ENCODE results near the gene NDUFA13. TPM values are rescaled to one million over a fixed set of nuclear protein-coding genes. Genes with fewer than 3 reads are reported as not detected.

Gene NDUFA13
- total RNA-seq, 1 donor: 68.8 TPM

GRCh38 chr19:19553670-19554069 is 37.6 kb downstream of the NDUFA13 start:
- no peaks in the 10 kb centered on the region for H3K27me3 ChIP-seq (ENCODE audit: insufficient read depth, low read length)
- no peak overlapping the region for H3K4me3 ChIP-seq (ENCODE audit: low read length)
- H3K9me3 ChIP-seq (ENCODE audit: low read depth, low read length): no peaks in the 10 kb centered on the region
- no peaks in the 10 kb centered on the region for H3K4me1 ChIP-seq (ENCODE audit: insufficient read depth, low read length)

DNA sequence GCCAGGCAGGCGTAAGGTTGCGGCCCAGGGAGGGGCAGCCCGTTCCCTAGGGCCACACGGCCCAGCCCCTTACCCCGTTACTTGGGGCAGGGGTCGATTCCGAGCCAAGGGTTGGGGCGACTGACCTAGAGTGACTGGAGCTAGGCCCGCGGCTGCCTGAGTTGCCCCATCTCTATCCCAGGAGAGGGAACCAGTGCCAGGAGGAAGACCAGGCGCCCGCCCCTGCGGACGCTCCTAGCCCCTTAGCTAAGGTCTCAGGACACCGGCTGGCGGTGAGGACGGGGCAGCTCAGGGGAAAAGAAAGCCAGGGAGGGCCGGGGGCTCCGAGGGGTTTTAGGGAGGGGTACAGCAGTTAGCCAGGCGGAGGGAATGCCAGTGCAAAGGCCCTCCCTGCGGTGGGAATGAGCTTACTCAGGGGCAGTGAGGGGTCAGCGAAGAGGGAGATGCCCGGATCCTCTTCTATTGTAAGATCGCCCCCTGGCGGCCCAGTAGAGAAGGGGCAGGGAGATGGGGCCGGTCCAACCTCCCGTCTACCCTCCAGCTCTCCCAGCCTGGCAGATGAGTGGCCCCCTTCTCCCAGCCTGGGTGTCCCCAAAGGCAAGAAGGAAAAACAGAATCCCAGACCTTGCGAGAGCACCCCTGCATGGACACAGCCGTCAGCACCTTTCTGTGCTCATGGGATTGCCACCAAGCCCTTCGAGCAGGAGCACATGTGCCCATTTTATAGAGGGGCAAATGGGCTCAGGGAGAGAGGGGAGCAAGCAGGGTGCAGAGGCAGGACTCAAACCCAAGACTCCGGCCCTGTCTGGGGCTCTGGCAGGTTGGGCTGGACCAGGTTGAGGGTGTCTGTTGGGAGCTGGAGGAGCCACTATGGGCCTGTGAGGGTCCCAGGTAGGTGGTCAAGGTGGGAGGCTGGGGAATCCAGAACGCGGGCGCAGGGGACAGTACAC is 38.3 kb downstream of the NDUFA13 start:
- Histone ChIP-seq H3K27me3 (ENCODE audit: insufficient read depth, low read length) (no peaks in the 10 kb centered on the region), H3K4me1 (ENCODE audit: insufficient read depth, low read length) (no peaks in the 10 kb centered on the region), H3K4me3 (ENCODE audit: low read length) (no peak overlapping the region), H3K9me3 (ENCODE audit: low read depth, low read length) (no peaks in the 10 kb centered on the region)

DNA sequence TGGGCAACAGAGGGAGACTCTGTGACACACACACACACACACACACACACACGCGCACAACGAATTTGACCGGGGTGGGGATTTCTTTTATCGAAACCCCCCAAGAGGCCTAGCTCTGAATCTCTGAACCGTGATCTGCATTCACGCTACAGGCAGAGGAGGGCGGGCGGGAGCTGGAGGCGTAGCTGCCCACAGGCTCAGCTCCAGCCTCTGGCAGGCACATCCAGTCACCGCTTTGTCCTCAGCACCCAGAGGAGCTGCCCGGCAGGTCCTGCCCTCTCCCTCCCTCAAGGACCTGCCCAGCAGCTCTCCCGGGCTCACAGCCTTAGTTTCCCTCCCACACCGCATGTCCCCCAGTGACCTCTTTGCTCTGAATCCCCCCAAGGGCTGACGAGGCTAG is 42.0 kb downstream of the NDUFA13 start:
- Histone ChIP-seq H3K27me3 (ENCODE audit: insufficient read depth, low read length) (no peaks in the 10 kb centered on the region), H3K9me3 (ENCODE audit: low read depth, low read length) (no peaks in the 10 kb centered on the region), H3K4me3 (ENCODE audit: low read length) (no peak overlapping the region), H3K4me1 (ENCODE audit: insufficient read depth, low read length) (no peaks in the 10 kb centered on the region)

DNA sequence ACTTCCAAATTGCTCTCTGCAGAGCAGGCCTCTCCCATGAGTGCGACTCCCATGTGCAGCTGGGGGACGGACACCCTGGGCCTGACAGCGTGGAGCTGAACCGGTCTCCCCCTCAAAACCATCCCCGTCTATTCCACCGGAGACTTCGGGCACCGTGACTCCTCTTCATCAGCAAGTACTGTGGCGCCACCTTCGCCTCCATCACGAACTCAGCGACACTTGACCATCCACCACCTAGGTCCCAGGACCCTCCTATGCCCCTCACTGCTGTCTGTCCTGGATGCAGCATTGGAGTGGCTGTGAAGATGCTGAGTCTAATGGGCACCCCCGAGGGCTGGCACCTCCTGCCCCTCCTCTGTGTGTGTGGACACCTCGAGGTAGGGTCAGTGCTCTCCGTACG is 42.6 kb downstream of the NDUFA13 start:
- Histone ChIP-seq H3K27me3 (ENCODE audit: insufficient read depth, low read length) (no peaks in the 10 kb centered on the region), H3K4me3 (ENCODE audit: low read length) (no peak overlapping the region), H3K9me3 (ENCODE audit: low read depth, low read length) (no peaks in the 10 kb centered on the region), H3K4me1 (ENCODE audit: insufficient read depth, low read length) (no peaks in the 10 kb centered on the region)

DNA sequence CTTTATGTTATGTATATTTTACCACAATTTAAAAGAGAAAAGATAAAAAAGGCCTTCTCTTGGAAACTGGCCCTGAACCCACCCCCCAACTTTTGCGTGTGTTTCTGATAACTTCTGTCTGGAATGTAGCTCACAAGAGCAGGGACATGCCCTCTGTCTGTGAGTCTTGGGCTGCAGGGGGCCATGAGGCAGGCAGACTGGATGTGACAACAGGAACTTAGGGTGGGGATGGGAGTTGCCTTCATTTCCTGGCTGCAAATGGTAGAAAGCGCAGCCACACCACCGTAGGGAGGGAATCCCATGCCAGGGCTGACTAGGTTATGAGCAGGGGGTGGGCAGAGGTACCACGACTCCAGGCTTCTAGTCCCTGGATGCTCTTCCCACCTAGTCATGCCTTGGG is 43.9 kb downstream of the NDUFA13 start:
- no peaks in the 10 kb centered on the region for H3K9me3 ChIP-seq (ENCODE audit: low read depth, low read length)
- no peak overlapping the region for H3K4me3 ChIP-seq (ENCODE audit: low read length)
- H3K4me1 ChIP-seq (ENCODE audit: insufficient read depth, low read length): no peaks in the 10 kb centered on the region
- H3K27me3 ChIP-seq (ENCODE audit: insufficient read depth, low read length): no peaks in the 10 kb centered on the region

DNA sequence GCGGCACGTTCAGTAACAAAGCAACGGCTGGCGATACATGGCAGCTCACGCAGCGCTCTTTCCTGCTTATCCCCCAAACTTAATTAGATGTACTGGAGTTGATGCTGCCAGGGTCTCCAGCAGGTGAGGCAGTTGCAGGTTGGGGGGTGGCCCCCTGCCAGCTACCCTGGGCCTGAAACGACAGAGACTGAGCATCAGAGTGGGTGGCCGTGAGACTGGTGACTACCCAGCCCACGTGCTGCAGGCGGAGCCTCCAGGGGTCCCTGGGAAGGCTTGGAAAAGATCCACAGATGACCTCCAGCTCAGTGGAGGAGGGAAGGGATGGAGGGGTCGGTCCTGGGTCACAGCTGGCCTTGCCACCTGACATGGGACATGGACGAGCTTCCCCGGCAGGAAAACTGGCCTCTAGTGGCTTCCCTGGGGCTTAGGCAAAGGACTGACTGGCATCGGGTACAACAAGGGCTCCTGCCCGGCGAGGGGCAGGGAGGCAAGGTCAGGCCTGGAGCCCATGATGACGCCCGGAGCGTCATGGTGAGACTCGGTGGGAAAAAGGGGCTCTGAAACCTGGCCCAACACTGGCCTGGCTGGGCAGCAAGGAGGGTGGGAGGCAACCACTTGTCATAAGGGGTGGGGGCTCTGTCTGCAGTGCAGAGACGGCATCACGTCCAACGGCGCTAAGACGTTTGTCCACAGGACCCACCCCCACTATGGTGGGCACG is 46.1 kb downstream of the NDUFA13 start:
- no peaks in the 10 kb centered on the region for H3K4me1 ChIP-seq (ENCODE audit: insufficient read depth, low read length)

GRCh38 chr19:19562665-19563347 is 46.8 kb downstream of the NDUFA13 start:
- Histone ChIP-seq H3K27me3 (ENCODE audit: insufficient read depth, low read length) (no peaks in the 10 kb centered on the region), H3K4me3 (ENCODE audit: low read length) (no peak overlapping the region), H3K9me3 (ENCODE audit: low read depth, low read length) (no peaks in the 10 kb centered on the region), H3K4me1 (ENCODE audit: insufficient read depth, low read length) (no peaks in the 10 kb centered on the region)

More for the DNA sequence above, 46.1 kb downstream of the NDUFA13 start:
- Histone ChIP-seq H3K4me3 (ENCODE audit: low read length) (no peak overlapping the region), H3K27me3 (ENCODE audit: insufficient read depth, low read length) (no peaks in the 10 kb centered on the region), H3K9me3 (ENCODE audit: low read depth, low read length) (no peaks in the 10 kb centered on the region)

GRCh38 chr19:19563348-19563848 is 47.4 kb downstream of the NDUFA13 start:
- Histone ChIP-seq H3K27me3 (ENCODE audit: insufficient read depth, low read length) (no peaks in the 10 kb centered on the region), H3K4me3 (ENCODE audit: low read length) (no peak overlapping the region), H3K4me1 (ENCODE audit: insufficient read depth, low read length) (no peaks in the 10 kb centered on the region), H3K9me3 (ENCODE audit: low read depth, low read length) (no peaks in the 10 kb centered on the region)

GRCh38 chr19:19566306-19566705 is 50.3 kb downstream of the NDUFA13 start:
- Histone ChIP-seq H3K4me3 (ENCODE audit: low read length) (no peak overlapping the region), H3K4me1 (ENCODE audit: insufficient read depth, low read length) (no peaks in the 10 kb centered on the region), H3K27me3 (ENCODE audit: insufficient read depth, low read length) (no peaks in the 10 kb centered on the region), H3K9me3 (ENCODE audit: low read depth, low read length) (no peaks in the 10 kb centered on the region)

GRCh38 chr19:19567391-19567790 is 51.4 kb downstream of the NDUFA13 start:
- Histone ChIP-seq H3K9me3 (ENCODE audit: low read depth, low read length) (no peaks in the 10 kb centered on the region), H3K4me1 (ENCODE audit: insufficient read depth, low read length) (no peaks in the 10 kb centered on the region), H3K27me3 (ENCODE audit: insufficient read depth, low read length) (no peaks in the 10 kb centered on the region), H3K4me3 (ENCODE audit: low read length) (no peak overlapping the region)

DNA sequence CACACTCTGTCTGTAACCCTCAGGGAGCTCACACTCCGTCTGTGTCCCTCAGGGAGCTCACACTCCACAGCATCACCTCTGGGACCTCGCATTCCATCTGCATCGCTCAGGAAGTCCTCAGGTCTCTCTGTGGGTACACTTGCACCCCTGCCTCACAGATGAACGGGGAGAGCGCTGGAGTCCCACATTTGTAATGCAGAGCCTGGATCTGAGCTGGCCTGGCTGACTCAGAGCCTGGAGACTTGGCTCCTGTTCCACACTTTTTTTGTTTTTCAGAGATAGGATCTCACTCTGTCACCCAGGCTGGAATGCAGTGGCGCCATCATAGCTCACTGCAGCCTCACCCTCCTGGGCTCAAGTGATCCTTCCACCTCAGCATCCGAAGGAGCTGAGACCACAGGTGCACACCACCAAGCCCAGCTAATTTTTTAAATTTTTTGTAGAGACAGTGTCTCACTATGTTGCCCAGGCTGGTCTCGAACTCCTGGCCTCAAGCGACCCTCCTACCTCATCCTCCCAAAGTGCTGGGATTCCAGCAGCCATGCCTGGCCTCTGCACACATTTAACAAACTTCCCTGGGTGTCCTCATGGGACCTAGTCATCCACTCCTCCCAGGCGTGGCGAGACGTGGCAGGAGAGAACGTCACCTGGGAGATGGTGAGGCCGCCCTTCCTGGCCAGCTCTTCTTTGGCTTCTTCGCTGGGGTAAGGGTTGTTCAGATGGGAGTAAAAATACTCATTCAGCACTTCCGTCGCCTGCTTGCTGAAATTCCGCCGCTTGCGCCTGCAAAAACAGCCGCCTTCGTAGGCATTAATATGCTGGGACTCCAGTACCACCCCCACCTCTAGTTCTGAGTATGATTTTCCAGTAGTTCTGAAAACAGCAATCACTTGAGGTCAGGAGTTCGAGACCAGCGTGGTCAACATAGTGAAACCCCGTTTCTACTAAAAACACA is 53.1 kb downstream of the NDUFA13 start:
- Histone ChIP-seq H3K27me3 (ENCODE audit: insufficient read depth, low read length) (no peaks in the 10 kb centered on the region), H3K4me1 (ENCODE audit: insufficient read depth, low read length) (no peaks in the 10 kb centered on the region), H3K9me3 (ENCODE audit: low read depth, low read length) (no peaks in the 10 kb centered on the region), H3K4me3 (ENCODE audit: low read length) (no peak overlapping the region)

DNA sequence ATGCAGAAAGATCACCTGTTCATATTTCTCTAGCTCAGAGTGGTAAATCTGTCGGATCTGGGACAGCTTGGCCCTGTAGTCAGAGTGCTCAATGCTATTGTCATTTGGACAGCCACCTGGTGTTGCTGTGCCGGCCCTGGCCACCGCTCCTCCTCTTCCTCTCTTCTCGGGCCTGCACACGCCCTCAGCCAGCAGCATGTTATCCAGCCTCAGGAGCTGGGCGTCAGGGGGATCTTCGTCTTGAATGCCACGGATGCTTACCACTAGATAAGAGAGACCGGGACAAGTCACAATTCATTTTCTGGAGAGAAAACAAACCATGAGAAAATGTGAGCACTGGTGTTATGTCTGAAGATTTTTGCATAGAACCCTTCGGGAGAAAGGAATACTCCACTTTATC is 54.5 kb downstream of the NDUFA13 start:
- Histone ChIP-seq H3K27me3 (ENCODE audit: insufficient read depth, low read length) (no peaks in the 10 kb centered on the region), H3K9me3 (ENCODE audit: low read depth, low read length) (no peaks in the 10 kb centered on the region)

DNA sequence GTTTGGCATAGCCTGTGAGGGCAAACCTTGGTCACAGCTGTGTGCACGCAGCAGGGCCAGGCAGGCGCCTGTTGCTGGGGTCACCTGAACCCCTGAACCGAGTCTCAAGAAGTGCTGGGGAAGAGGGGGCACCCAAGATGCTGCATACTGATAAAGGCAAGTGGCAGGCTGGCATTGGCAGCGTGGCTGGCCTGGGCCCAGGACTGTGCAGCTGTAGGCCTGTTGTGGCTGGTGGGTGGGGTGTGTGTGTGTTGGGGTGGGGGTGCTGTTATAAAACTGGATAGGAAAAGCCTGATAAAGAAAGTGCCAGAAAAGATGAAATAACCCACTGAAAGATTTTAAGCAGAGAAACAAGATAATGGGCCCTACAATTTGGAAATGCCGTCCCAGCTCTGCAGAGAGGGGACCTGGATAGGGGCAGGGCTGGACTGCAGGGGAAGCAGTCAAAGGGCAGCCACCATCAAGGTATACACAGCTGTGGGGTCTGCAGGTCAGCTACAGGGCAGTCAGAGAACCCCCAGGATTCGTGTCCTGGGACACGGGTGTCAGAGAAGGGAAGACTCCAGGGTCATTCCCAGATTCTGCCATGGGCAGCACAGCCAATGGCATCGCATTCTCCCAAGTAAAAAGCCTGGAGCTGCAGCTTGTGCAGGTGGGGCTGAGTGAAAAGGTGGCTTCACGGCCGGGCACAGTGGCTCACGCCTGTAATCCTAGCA is 55.2 kb downstream of the NDUFA13 start:
- no peaks in the 10 kb centered on the region for H3K4me1 ChIP-seq (ENCODE audit: insufficient read depth, low read length)
- H3K27me3 ChIP-seq (ENCODE audit: insufficient read depth, low read length): no peaks in the 10 kb centered on the region
- no peaks in the 10 kb centered on the region for H3K9me3 ChIP-seq (ENCODE audit: low read depth, low read length)
- no peak overlapping the region for H3K4me3 ChIP-seq (ENCODE audit: low read length)

More for the DNA sequence above, 54.5 kb downstream of the NDUFA13 start:
- Histone ChIP-seq H3K4me1 (ENCODE audit: insufficient read depth, low read length) (no peaks in the 10 kb centered on the region), H3K4me3 (ENCODE audit: low read length) (no peak overlapping the region)
